Adrenal gland (tissue), 5 donors: ENCODE measurements around the gene PAK5.

Experiments used
- CTCF ChIP-seq, 6 experiments: fragments of 450-650 bp in 4 of 6; fragments of 200-600 bp in 2 of 6; sonication (generic) in 1 of 6; IDR thresholded peaks; 1 replicate in 5 of 6; 2 replicates in 1 of 6; pipeline versions ENCODE4 v1.5.1 to v1.8.0; 2016 to 2021; ENCODE audit warnings: antibody characterized with exemption in 6 of 6, mild to moderate bottlenecking in 2 of 6, moderate library complexity in 1 of 6
- POLR2A ChIP-seq, 2 donors: fragments of 450-650 bp; IDR thresholded peaks; one replicate each; pipeline ENCODE4 v1.6.1; 2017; ENCODE audit warnings: antibody characterized with exemption in 2 of 2, mild to moderate bottlenecking in 2 of 2, moderate library complexity in 1 of 2
- donor health status: DM: no; HTN: no; CAD: no.

GRCh38 chr20:9499126-9499899 lies 339.6 kb downstream of the PAK5 start:
- TF ChIP-seq CTCF (IDR thresholded peaks at IDR 0.05) (no peak), POLR2A (IDR thresholded peaks at IDR 0.05) (no peak)
